Embryonic facial prominence (tissue), 1 donor: ENCODE measurements around the gene TPSG1.
"Not testable (repeated sequence)": the region's sequence is repeated elsewhere in the genome, so short reads cannot be mapped to it uniquely, and the experiment has no call there.

Source experiments
- DNase-seq: peaks from one replicate; pipeline ENCODE4 v3.0.0-alpha.2; 2016; ENCODE audit errors: extremely low spot score

TPSG1 gene

GRCh38 chr16:1225051-1225451, at the start of gene TPSG1:
Gene TPSG1 (minus strand): TSS chr16:1225268. CDS start chr16:1225252, 16 bp downstream.
- no peak for DNase-seq

GRCh38 chr16:1274767-1275166, 49.7 kb upstream of the TPSG1 start:
- no peak for DNase-seq

GRCh38 chr16:1273816-1274215, 48.7 kb upstream of the TPSG1 start:
- no peak for DNase-seq

GRCh38 chr16:1272453-1273198, 47.6 kb upstream of the TPSG1 start:
- DNase-seq: no peak

GRCh38 chr16:1271724-1272413, 46.8 kb upstream of the TPSG1 start:
- DNase-seq: not testable (repeated sequence)

- no peak for DNase-seq
Observed at GRCh38 chr16:1271380-1271723, 46.3 kb upstream of the TPSG1 start.

- DNase-seq: not testable (repeated sequence)
Observed at GRCh38 chr16:1269418-1269817, 44.4 kb upstream of the TPSG1 start.

- DNase-seq: no peak
Observed at GRCh38 chr16:1265826-1266225, 40.8 kb upstream of the TPSG1 start.

GRCh38 chr16:1265090-1265630, 40.1 kb upstream of the TPSG1 start:
- no peak for DNase-seq

- no peak for DNase-seq
Observed at GRCh38 chr16:1264345-1265089, 39.4 kb upstream of the TPSG1 start.

- DNase-seq: no peak
Observed at GRCh38 chr16:1263591-1264344, 38.7 kb upstream of the TPSG1 start.

GRCh38 chr16:1262846-1263221, 37.8 kb upstream of the TPSG1 start:
- no peak for DNase-seq

GRCh38 chr16:1262210-1262845, 37.3 kb upstream of the TPSG1 start:
- no peak for DNase-seq

- no peak for DNase-seq
Observed at GRCh38 chr16:1261131-1261892, 36.2 kb upstream of the TPSG1 start.

GRCh38 chr16:1260101-1260680, 35.1 kb upstream of the TPSG1 start:
- no peak for DNase-seq

GRCh38 chr16:1259760-1260068, 34.6 kb upstream of the TPSG1 start:
- DNase-seq: no peak

- no peak for DNase-seq
Observed at GRCh38 chr16:1258906-1259759, 34.1 kb upstream of the TPSG1 start.

GRCh38 chr16:1258225-1258600, 33.1 kb upstream of the TPSG1 start:
- DNase-seq: no peak

GRCh38 chr16:1257561-1258224, 32.6 kb upstream of the TPSG1 start:
- DNase-seq: no peak
